Activated T-cell treated with anti-CD3 and anti-CD28 coated beads, Interleukin-2, amount 50 U/mL, for 4 hours (primary cell): ENCODE data around the gene ZNF683. TPM values are rescaled to one million over a fixed set of nuclear protein-coding genes. Genes with fewer than 3 reads are reported as not detected.
"Not testable (repeated sequence)": the region's sequence is repeated elsewhere in the genome, so short reads cannot be mapped to it uniquely, and the experiment has no call there.

Source experiments
- ATAC-seq, 2 donors: fragments of 200-7000 bp; cut with Tn5 transposase; one replicate each; pipeline ENCODE4 v1.10.0; 2021
- DNase-seq: peaks from one replicate; pipeline ENCODE4 v3.0.0-alpha.2; 2020
- H3K27me3 Mint-ChIP-seq: one replicate; pipeline ENCODE4 v1.8.0; 2021; ENCODE audit warnings: low read depth, mixed read lengths
- H3K36me3 Mint-ChIP-seq: one replicate; pipeline ENCODE4 v1.8.0; 2022; ENCODE audit warnings: mixed read lengths; ENCODE audit not compliant: insufficient read depth
- H3K4me1 Mint-ChIP-seq: one replicate; pipeline ENCODE4 v1.8.0; 2021; ENCODE audit warnings: low read depth, mixed read lengths
- H3K4me3 Mint-ChIP-seq: one replicate; pipeline ENCODE4 v1.8.0; 2021; ENCODE audit warnings: mild to moderate bottlenecking, moderate library complexity, mixed read lengths
- H3K9me3 Mint-ChIP-seq: one replicate; pipeline ENCODE4 v1.8.0; 2021; ENCODE audit warnings: mixed read lengths
- total RNA-seq, 3 donors: library from RNA; stranded (reverse); gene quantifications; one replicate each; pipeline ENCODE4 v1.2.1, GENCODE V29; 2021

The ZNF683 gene
- total RNA-seq, 3 donors from 2014 or later, result 0.11 to 0.30 (median 0.13) TPM

- Mint-ChIP-seq H3K4me3 (no peak overlapping the region), H3K4me1 (no peaks in the 10 kb centered on the region), H3K9me3 (no peaks in the 10 kb centered on the region), H3K36me3 (no peaks in the 10 kb centered on the region), H3K27me3 (peaks cover 19% of the 10 kb centered on the region)
- ATAC-seq (no peak), DNase-seq (no peak)
Observed at GRCh38 chr1:26401891-26402290, 29.3 kb upstream of the ZNF683 start.

GRCh38 chr1:26399034-26399433 lies 26.5 kb upstream of the ZNF683 start:
- ATAC-seq (no peak), DNase-seq (no peak)
- Mint-ChIP-seq H3K4me1 (no peaks in the 10 kb centered on the region), H3K4me3 (no peak overlapping the region), H3K36me3 (no peaks in the 10 kb centered on the region), H3K27me3 (peaks cover 10% of the 10 kb centered on the region), H3K9me3 (no peaks in the 10 kb centered on the region)

- no peaks in the 10 kb centered on the region for H3K27me3 Mint-ChIP-seq
- H3K4me1 Mint-ChIP-seq, result peaks cover 12% of the 10 kb centered on the region
- no peaks in the 10 kb centered on the region for H3K36me3 Mint-ChIP-seq
- no peak for DNase-seq
- H3K4me3 Mint-ChIP-seq, result no peak overlapping the region
- no peak for ATAC-seq
- H3K9me3 Mint-ChIP-seq, result no peaks in the 10 kb centered on the region
Observed at GRCh38 chr1:26395754-26396153, 23.2 kb upstream of the ZNF683 start.

- Mint-ChIP-seq H3K4me1 (peaks cover 22% of the 10 kb centered on the region), H3K27me3 (no peaks in the 10 kb centered on the region), H3K4me3 (no peak overlapping the region), H3K36me3 (no peaks in the 10 kb centered on the region), H3K9me3 (no peaks in the 10 kb centered on the region)
- ATAC-seq, result peak; percentile 56 to 62
- no peak for DNase-seq
Observed at GRCh38 chr1:26391450-26391849, 18.9 kb upstream of the ZNF683 start.

GRCh38 chr1:26389604-26390247 lies 17.2 kb upstream of the ZNF683 start:
- Mint-ChIP-seq H3K27me3 (no peaks in the 10 kb centered on the region), H3K36me3 (no peaks in the 10 kb centered on the region), H3K4me3 (no peak overlapping the region), H3K9me3 (no peaks in the 10 kb centered on the region), H3K4me1 (peaks cover 36% of the 10 kb centered on the region)
- ATAC-seq (no peak), DNase-seq (no peak)

GRCh38 chr1:26388791-26389445 lies 16.4 kb upstream of the ZNF683 start:
- DNase-seq (no peak), ATAC-seq (peak; percentile 53 to 57)
- Mint-ChIP-seq H3K36me3 (no peaks in the 10 kb centered on the region), H3K27me3 (no peaks in the 10 kb centered on the region), H3K4me3 (no peak overlapping the region), H3K9me3 (no peaks in the 10 kb centered on the region), H3K4me1 (peaks cover 42% of the 10 kb centered on the region)

- Mint-ChIP-seq H3K27me3 (no peaks in the 10 kb centered on the region), H3K4me1 (peaks cover 45% of the 10 kb centered on the region), H3K4me3 (no peak overlapping the region), H3K9me3 (no peaks in the 10 kb centered on the region), H3K36me3 (no peaks in the 10 kb centered on the region)
- no peak for DNase-seq
- ATAC-seq, result no peak
Observed at GRCh38 chr1:26387447-26387846, 14.9 kb upstream of the ZNF683 start.

GRCh38 chr1:26385063-26385462 lies 12.5 kb upstream of the ZNF683 start:
- not testable (repeated sequence) for H3K36me3 Mint-ChIP-seq, H3K4me3 Mint-ChIP-seq, ATAC-seq, H3K9me3 Mint-ChIP-seq, DNase-seq, H3K27me3 Mint-ChIP-seq
- H3K4me1 Mint-ChIP-seq, result peaks cover 36% of the 10 kb centered on the region

GRCh38 chr1:26384076-26384475 lies 11.5 kb upstream of the ZNF683 start:
- ATAC-seq, result peak in 1 of 2 donors; percentile 21
- Mint-ChIP-seq H3K9me3 (no peaks in the 10 kb centered on the region), H3K4me3 (no peak overlapping the region), H3K36me3 (no peaks in the 10 kb centered on the region), H3K27me3 (no peaks in the 10 kb centered on the region), H3K4me1 (peaks cover 38% of the 10 kb centered on the region)
- DNase-seq, result no peak

- H3K4me3 Mint-ChIP-seq, result no peak overlapping the region
- H3K4me1 Mint-ChIP-seq, result peaks cover 61% of the 10 kb centered on the region
- no peak for DNase-seq
- no peak for ATAC-seq
- H3K9me3 Mint-ChIP-seq, result peaks cover 3% of the 10 kb centered on the region
- H3K36me3 Mint-ChIP-seq, result no peaks in the 10 kb centered on the region
- H3K27me3 Mint-ChIP-seq, result no peaks in the 10 kb centered on the region
Observed at GRCh38 chr1:26378879-26379251, 6.3 kb upstream of the ZNF683 start.

- H3K36me3 Mint-ChIP-seq, result no peaks in the 10 kb centered on the region
- H3K9me3 Mint-ChIP-seq, result peaks cover 3% of the 10 kb centered on the region
- ATAC-seq (peak; percentile 97 to 98), DNase-seq (peak; percentile 68)
- H3K4me3 Mint-ChIP-seq, result peak overlapping the region; percentile 53
- H3K4me1 Mint-ChIP-seq, result peaks cover 67% of the 10 kb centered on the region
- H3K27me3 Mint-ChIP-seq, result no peaks in the 10 kb centered on the region
Observed at GRCh38 chr1:26378088-26378878, 5.7 kb upstream of the ZNF683 start.

GRCh38 chr1:26376050-26376449 lies 3.5 kb upstream of the ZNF683 start:
- no peak for ATAC-seq
- no peaks in the 10 kb centered on the region for H3K36me3 Mint-ChIP-seq
- no peak for DNase-seq
- H3K4me3 Mint-ChIP-seq, result no peak overlapping the region
- H3K9me3 Mint-ChIP-seq, result peaks cover 3% of the 10 kb centered on the region
- no peaks in the 10 kb centered on the region for H3K27me3 Mint-ChIP-seq
- peaks cover 85% of the 10 kb centered on the region for H3K4me1 Mint-ChIP-seq

GRCh38 chr1:26375081-26375480 lies 2.5 kb upstream of the ZNF683 start:
- DNase-seq, result no peak
- ATAC-seq, result no peak
- Mint-ChIP-seq H3K36me3 (no peaks in the 10 kb centered on the region), H3K4me1 (peaks cover 92% of the 10 kb centered on the region), H3K9me3 (peaks cover 3% of the 10 kb centered on the region), H3K4me3 (no peak overlapping the region), H3K27me3 (no peaks in the 10 kb centered on the region)

- Mint-ChIP-seq H3K4me3 (peak overlapping the region; percentile 45), H3K4me1 (peaks cover 96% of the 10 kb centered on the region)
- not testable (repeated sequence) for ATAC-seq, DNase-seq, H3K9me3 Mint-ChIP-seq, H3K36me3 Mint-ChIP-seq, H3K27me3 Mint-ChIP-seq
Observed at GRCh38 chr1:26374361-26374760, 1.8 kb upstream of the ZNF683 start.

- no peak for ATAC-seq
- H3K4me3 Mint-ChIP-seq, result peak overlapping the region; percentile 45
- DNase-seq, result no peak
- H3K9me3 Mint-ChIP-seq, result peaks cover 3% of the 10 kb centered on the region
- H3K36me3 Mint-ChIP-seq, result no peaks in the 10 kb centered on the region
- peaks cover 92% of the 10 kb centered on the region for H3K4me1 Mint-ChIP-seq
- no peaks in the 10 kb centered on the region for H3K27me3 Mint-ChIP-seq
Observed at GRCh38 chr1:26373789-26374188, 1.2 kb upstream of the ZNF683 start.
